K562 (cell line): ENCODE measurements around the gene HYOU1. TPM values are rescaled to one million over a fixed set of nuclear protein-coding genes. Genes with fewer than 3 reads are reported as not detected.

Experiments
- C11orf30 ChIP-seq: fragments of 450-650 bp; IDR thresholded peaks from 2 replicates; pipeline ENCODE4 v1.6.1; 2016; ENCODE audit warnings: low read depth, mild to moderate bottlenecking
- CBFA2T2 ChIP-seq: fragments of 450-650 bp; conservative IDR thresholded peaks from 2 replicates; pipeline ENCODE4 v1.6.1; 2017; ENCODE audit warnings: mild to moderate bottlenecking
- CBFA2T3 ChIP-seq: fragments of 450-650 bp; IDR thresholded peaks from 2 replicates; pipeline ENCODE4 v1.6.1; 2017
- CBX1 ChIP-seq: sonication (generic); IDR thresholded peaks from 2 replicates; pipeline ENCODE4 v1.6.1; 2016; ENCODE audit warnings: antibody characterized with exemption, low read depth, mild to moderate bottlenecking
- CHD2 ChIP-seq: IDR thresholded peaks from 2 replicates; pipeline ENCODE4 v1.6.1; 2011; ENCODE audit warnings: low read depth, low read length
- HNRNPK ChIP-seq: fragments of 200-400 bp; formaldehyde crosslinking; IDR thresholded peaks from one replicate; pipeline ENCODE4 v1.6.1; 2018; ENCODE audit warnings: mild to moderate bottlenecking, low read depth, low read length; ENCODE audit not compliant: poor library complexity, severe bottlenecking
- KAT2B ChIP-seq: IDR thresholded peaks from one replicate; pipeline ENCODE4 v1.6.1; 2012; ENCODE audit warnings: low read depth, mild to moderate bottlenecking, control low read depth, inconsistent platforms, low read length, moderate library complexity
- NFIC ChIP-seq: fragments of 450-650 bp; IDR thresholded peaks from 2 replicates; pipeline ENCODE4 v1.6.1; 2017; ENCODE audit warnings: mild to moderate bottlenecking, inconsistent platforms
- NFXL1 ChIP-seq: fragments of 450-650 bp; formaldehyde crosslinking; IDR thresholded peaks from 2 replicates; pipeline ENCODE4 v1.4.0; 2021; ENCODE audit warnings: mild to moderate bottlenecking
- RNF219 ChIP-seq: fragments of 250-450 bp; sonication (Bioruptor Pico); IDR thresholded peaks from 2 replicates; pipeline ENCODE4 v1.5.0; 2022; ENCODE audit warnings: mild to moderate bottlenecking
- SETDB1 ChIP-seq: IDR thresholded peaks from one replicate; pipeline ENCODE4 v1.6.1; 2012; ENCODE audit warnings: low read length, control low read depth, inconsistent platforms
- SIN3A ChIP-seq, 2 experiments: fragments of 150-350 bp in 1 of 2; IDR thresholded peaks; 2 replicates each; pipeline ENCODE4 v1.6.1; 2011 to 2016; ENCODE audit warnings: borderline replicate concordance in 2 of 2, low read depth in 2 of 2, low read length in 2 of 2, mild to moderate bottlenecking in 2 of 2, moderate library complexity in 2 of 2; ENCODE audit not compliant: control insufficient read depth in 1 of 2
- SIN3B ChIP-seq: fragments of 450-650 bp; IDR thresholded peaks from 2 replicates; pipeline ENCODE4 v1.6.1; 2017; ENCODE audit warnings: low read depth, mild to moderate bottlenecking, moderate library complexity
- SMARCB1 ChIP-seq: IDR thresholded peaks from 2 replicates; pipeline ENCODE4 v1.6.1; 2011; ENCODE audit warnings: improper control_type of control experiment, low read depth; ENCODE audit not compliant: insufficient read length
- SRF ChIP-seq, 2 experiments: fragments of 250-450, 450-650 bp in 1 of 2; sonication (Bioruptor Pico) in 1 of 2; sonication (generic) in 1 of 2; formaldehyde crosslinking; IDR thresholded peaks; 2 replicates each; pipeline versions ENCODE4 v1.5.0 to v1.5.1; 2020 to 2022; ENCODE audit warnings: mild to moderate bottlenecking in 1 of 2, missing genetic modification reagents in 1 of 2
- WHSC1 ChIP-seq: IDR thresholded peaks from one replicate; pipeline ENCODE4 v1.6.1; 2012; ENCODE audit warnings: low read length, control low read depth, inconsistent platforms
- ZBTB8A ChIP-seq: fragments of 450-650 bp; IDR thresholded peaks from 2 replicates; pipeline ENCODE4 v1.6.1; 2018; ENCODE audit warnings: mild to moderate bottlenecking, moderate library complexity; ENCODE audit not compliant: partially characterized antibody
- ZNF609 ChIP-seq: sonication (generic); formaldehyde crosslinking; IDR thresholded peaks from 2 replicates; pipeline ENCODE4 v1.8.1; 2023; ENCODE audit warnings: missing genetic modification reagents, mild to moderate bottlenecking, borderline replicate concordance
- ZNF639 ChIP-seq, 2 experiments: fragments of 200-800 bp in 1 of 2; sonication (Bioruptor generic) in 1 of 2; sonication (generic) in 1 of 2; formaldehyde crosslinking in 1 of 2; IDR thresholded peaks in 1 of 2; conservative IDR thresholded peaks in 1 of 2; 2 replicates each; pipeline versions ENCODE4 v1.5.0 to v1.6.1; 2016 to 2020; ENCODE audit warnings: missing compliant biosample characterization in 1 of 2, missing genetic modification characterization in 1 of 2, missing genetic modification reagents in 1 of 2
- polyA plus RNA-seq, 8 experiments: library from polyadenylated mRNA; depleted of rRNA in 4 of 8; stranded (reverse) in 5 of 8; unstranded in 3 of 8; fragments of >200 nt; fragmentation: Nextera tagmentation in 2 of 8; fragmentation: Illumina TruSeq in 1 of 8; extraction: Ambion mirVana in 2 of 8; extraction: Trizol in 1 of 8; gene quantifications; 2 replicates each; pipeline versions ENCODE4 v1.2.1 to v1.2.3, GENCODE V29; 2011 to 2014; ENCODE audit warnings: inconsistent platforms in 1 of 8, missing spikeins in 1 of 8
- total RNA-seq, 7 experiments: library from RNA; depleted of rRNA in 6 of 7; stranded (reverse); fragments of >200 nt in 6 of 7; fragmentation: Illumina TruSeq in 2 of 7; extraction: Trizol in 2 of 7; gene quantifications; 2 replicates each; pipeline versions ENCODE4 v1.2.1 to v1.2.3, GENCODE V29; 2011 to 2021; ENCODE audit warnings: low replicate concordance in 1 of 7
- TF ChIP-seq, protein P1 (sequence below): fragments of 250-450 bp; sonication (Bioruptor Pico); IDR thresholded peaks from 2 replicates; pipeline ENCODE4 v1.4.0; 2020; ENCODE audit warnings: mild to moderate bottlenecking, moderate library complexity

Gene HYOU1
- total and polyA plus RNA-seq, 9 of the 15 experiments (the other 6 are each of a cell fraction or from before 2014, with no cell fraction given) = 19.5 to 197 (median 128) TPM

DNA sequence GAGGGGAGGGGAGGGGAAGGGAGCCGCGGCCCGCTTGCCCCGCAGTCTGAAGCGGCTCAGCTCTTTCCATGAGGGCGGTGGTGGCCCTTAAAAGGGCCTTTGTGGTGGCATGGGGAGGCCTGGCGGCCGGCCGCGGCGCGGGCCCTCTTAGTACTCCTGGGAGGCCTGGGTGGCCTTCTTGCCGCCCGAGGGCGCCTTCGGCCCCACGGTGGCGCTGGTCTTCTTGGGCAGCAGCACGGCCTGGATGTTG lies 37.7 kb upstream of the HYOU1 start (continued):
- TF ChIP-seq SIN3A (IDR thresholded peaks at IDR 0.05; ENCODE audit: borderline replicate concordance in 2 of 2, control insufficient read depth in 1 of 2, low read depth in 2 of 2, low read length in 2 of 2) = peak in 1 of 2 experiments; percentile 85; a peak in 1 of 4 replicates
- no peak for TF ChIP-seq ZNF609 (CRISPR knock-in tag)
- TF ChIP-seq C11orf30 = no peak
- TF ChIP-seq NFXL1 (CRISPR knock-in tag) = no peak
- TF ChIP-seq, protein P1, sequence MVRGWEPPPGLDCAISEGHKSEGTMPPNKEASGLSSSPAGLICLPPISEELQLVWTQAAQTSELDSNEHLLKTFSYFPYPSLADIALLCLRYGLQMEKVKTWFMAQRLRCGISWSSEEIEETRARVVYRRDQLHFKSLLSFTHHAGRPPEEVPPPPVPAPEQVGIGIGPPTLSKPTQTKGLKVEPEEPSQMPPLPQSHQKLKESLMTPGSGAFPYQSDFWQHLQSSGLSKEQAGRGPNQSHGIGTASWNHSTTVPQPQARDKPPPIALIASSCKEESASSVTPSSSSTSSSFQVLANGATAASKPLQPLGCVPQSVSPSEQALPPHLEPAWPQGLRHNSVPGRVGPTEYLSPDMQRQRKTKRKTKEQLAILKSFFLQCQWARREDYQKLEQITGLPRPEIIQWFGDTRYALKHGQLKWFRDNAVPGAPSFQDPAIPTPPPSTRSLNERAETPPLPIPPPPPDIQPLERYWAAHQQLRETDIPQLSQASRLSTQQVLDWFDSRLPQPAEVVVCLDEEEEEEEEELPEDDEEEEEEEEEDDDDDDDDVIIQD (CRISPR knock-in tag) = no peak
- no peak for TF ChIP-seq CBFA2T3
- TF ChIP-seq CBX1 = no peak
- peak; percentile 43 for TF ChIP-seq HNRNPK
- TF ChIP-seq RNF219 (CRISPR knock-in tag) = no peak
- 0 out of 4 replicates have a peak, but pooled peaks of 1 of the 2 experiments have one; percentile 92 for TF ChIP-seq SRF (CRISPR knock-in tag; IDR thresholded peaks at IDR 0.05)
- no peak for TF ChIP-seq SMARCB1
- TF ChIP-seq KAT2B = peak; percentile 62
- TF ChIP-seq ZBTB8A = no peak
- TF ChIP-seq CHD2 = no peak
- TF ChIP-seq CBFA2T2 = no peak
- TF ChIP-seq SETDB1 = no peak
- TF ChIP-seq WHSC1 = no peak
- TF ChIP-seq ZNF639 (CRISPR knock-in tag; conservative IDR thresholded peaks at IDR 0.05 in 1 of 2, IDR thresholded peaks at IDR 0.05 in 1 of 2) = no peak
- no peak for TF ChIP-seq SIN3B
- TF ChIP-seq NFIC = no peak
